GM12878 (cell line): Measurements from ENCODE around the gene LITAF. TPM values are rescaled to one million over a fixed set of nuclear protein-coding genes. Genes with fewer than 3 reads are reported as not detected.

Source experiments
- CHD1 ChIP-seq: IDR thresholded peaks from 2 replicates; pipeline ENCODE4 v1.6.1; 2012; ENCODE audit warnings: low read depth, low read length, improper control_type of control experiment
- CREB1 ChIP-seq: IDR thresholded peaks from 2 replicates; pipeline ENCODE4 v1.6.1; 2012; ENCODE audit warnings: low read depth, mild to moderate bottlenecking, inconsistent platforms
- RBBP5 ChIP-seq: fragments of 200-600 bp; sonication (generic); conservative IDR thresholded peaks from 2 replicates; pipeline ENCODE4 v1.6.1; 2016
- RELA ChIP-seq: fragments of 450-650 bp; IDR thresholded peaks from 2 replicates; pipeline ENCODE4 v1.8.0; 2014; ENCODE audit warnings: borderline replicate concordance; ENCODE audit not compliant: partially characterized antibody
- STAT1 ChIP-seq: fragments of 450-650 bp; conservative IDR thresholded peaks from 2 replicates; pipeline ENCODE4 v1.6.1; 2014; ENCODE audit warnings: antibody characterized with exemption, mild to moderate bottlenecking
- TCF12 ChIP-seq: IDR thresholded peaks from 2 replicates; pipeline ENCODE4 v1.6.1; 2011; ENCODE audit warnings: low read depth, mild to moderate bottlenecking, low read length
- ZZZ3 ChIP-seq: IDR thresholded peaks from 2 replicates; pipeline ENCODE4 v1.6.1; 2011; ENCODE audit warnings: low read depth; ENCODE audit not compliant: control insufficient read depth, insufficient read length
- polyA plus RNA-seq, 11 experiments: library from polyadenylated mRNA; depleted of rRNA in 4 of 11; unstranded in 6 of 11; stranded (reverse) in 5 of 11; fragments of >200 nt; fragmentation: Nextera tagmentation in 4 of 11; fragmentation: Illumina TruSeq in 1 of 11; extraction: Ambion mirVana in 4 of 11; extraction: Trizol in 1 of 11; gene quantifications; 1 replicate in 1 of 11; 2 replicates in 10 of 11; pipeline versions ENCODE4 v1.2.1 to v1.2.3, GENCODE V29; 2011 to 2016; ENCODE audit warnings: inconsistent platforms in 2 of 11, missing spikeins in 2 of 11, low read depth in 1 of 11
- total RNA-seq, 4 experiments: library from RNA; depleted of rRNA in 3 of 4; stranded (reverse); fragments of >200 nt in 3 of 4; fragmentation: Illumina TruSeq in 1 of 4; extraction: Trizol in 1 of 4; gene quantifications; 2 replicates each; pipeline versions ENCODE4 v1.2.1 to v1.2.3, GENCODE V29; 2013 to 2021
- TF ChIP-seq, protein P1 (sequence below): fragments of 450-650 bp; IDR thresholded peaks from 2 replicates; pipeline ENCODE4 v1.6.1; 2017; ENCODE audit warnings: mild to moderate bottlenecking, moderate library complexity
- TF ChIP-seq, protein P2 (sequence below): fragments of 450-650 bp; IDR thresholded peaks from 2 replicates; pipeline ENCODE4 v1.6.1; 2018; ENCODE audit warnings: borderline replicate concordance, mild to moderate bottlenecking; ENCODE audit not compliant: partially characterized antibody

Gene LITAF
- total and polyA plus RNA-seq, 10 of the 15 experiments (the other 5 are each of a cell fraction or from before 2014, with no cell fraction given): 99.2 to 211 (median 147) TPM

DNA sequence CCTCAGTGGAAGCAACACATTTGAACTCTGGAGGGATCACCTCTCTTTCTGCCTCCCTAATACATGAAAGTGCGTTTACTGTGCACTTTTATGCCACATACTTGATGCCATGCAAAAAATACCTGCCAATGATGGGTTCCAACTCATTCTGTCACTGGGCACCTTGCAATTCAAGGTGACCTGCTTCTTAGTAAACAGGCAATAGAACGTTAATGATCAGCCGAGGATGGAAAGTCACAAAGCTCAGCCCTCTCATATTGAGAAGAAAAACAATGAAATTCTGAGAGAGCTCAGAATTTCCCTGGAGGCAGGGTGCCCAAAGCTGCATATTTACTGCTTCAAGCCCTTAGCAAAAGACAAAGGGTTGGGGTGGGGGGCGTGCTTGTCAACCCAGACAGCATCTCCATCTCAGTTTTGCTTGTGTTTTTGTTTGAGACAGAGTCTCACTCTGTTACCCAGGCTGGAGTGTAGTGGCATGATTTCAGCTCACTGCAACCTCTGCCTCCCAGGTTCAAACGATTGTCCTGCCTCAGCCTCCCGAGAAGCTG is 23.2 kb downstream of the LITAF start (continued):
- TF ChIP-seq, protein P1, sequence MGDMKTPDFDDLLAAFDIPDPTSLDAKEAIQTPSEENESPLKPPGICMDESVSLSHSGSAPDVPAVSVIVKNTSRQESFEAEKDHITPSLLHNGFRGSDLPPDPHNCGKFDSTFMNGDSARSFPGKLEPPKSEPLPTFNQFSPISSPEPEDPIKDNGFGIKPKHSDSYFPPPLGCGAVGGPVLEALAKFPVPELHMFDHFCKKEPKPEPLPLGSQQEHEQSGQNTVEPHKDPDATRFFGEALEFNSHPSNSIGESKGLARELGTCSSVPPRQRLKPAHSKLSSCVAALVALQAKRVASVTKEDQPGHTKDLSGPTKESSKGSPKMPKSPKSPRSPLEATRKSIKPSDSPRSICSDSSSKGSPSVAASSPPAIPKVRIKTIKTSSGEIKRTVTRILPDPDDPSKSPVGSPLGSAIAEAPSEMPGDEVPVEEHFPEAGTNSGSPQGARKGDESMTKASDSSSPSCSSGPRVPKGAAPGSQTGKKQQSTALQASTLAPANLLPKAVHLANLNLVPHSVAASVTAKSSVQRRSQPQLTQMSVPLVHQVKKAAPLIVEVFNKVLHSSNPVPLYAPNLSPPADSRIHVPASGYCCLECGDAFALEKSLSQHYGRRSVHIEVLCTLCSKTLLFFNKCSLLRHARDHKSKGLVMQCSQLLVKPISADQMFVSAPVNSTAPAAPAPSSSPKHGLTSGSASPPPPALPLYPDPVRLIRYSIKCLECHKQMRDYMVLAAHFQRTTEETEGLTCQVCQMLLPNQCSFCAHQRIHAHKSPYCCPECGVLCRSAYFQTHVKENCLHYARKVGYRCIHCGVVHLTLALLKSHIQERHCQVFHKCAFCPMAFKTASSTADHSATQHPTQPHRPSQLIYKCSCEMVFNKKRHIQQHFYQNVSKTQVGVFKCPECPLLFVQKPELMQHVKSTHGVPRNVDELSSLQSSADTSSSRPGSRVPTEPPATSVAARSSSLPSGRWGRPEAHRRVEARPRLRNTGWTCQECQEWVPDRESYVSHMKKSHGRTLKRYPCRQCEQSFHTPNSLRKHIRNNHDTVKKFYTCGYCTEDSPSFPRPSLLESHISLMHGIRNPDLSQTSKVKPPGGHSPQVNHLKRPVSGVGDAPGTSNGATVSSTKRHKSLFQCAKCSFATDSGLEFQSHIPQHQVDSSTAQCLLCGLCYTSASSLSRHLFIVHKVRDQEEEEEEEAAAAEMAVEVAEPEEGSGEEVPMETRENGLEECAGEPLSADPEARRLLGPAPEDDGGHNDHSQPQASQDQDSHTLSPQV: no peak
- TF ChIP-seq CHD1: no peak
- TF ChIP-seq STAT1: no peak
- TF ChIP-seq, protein P2, sequence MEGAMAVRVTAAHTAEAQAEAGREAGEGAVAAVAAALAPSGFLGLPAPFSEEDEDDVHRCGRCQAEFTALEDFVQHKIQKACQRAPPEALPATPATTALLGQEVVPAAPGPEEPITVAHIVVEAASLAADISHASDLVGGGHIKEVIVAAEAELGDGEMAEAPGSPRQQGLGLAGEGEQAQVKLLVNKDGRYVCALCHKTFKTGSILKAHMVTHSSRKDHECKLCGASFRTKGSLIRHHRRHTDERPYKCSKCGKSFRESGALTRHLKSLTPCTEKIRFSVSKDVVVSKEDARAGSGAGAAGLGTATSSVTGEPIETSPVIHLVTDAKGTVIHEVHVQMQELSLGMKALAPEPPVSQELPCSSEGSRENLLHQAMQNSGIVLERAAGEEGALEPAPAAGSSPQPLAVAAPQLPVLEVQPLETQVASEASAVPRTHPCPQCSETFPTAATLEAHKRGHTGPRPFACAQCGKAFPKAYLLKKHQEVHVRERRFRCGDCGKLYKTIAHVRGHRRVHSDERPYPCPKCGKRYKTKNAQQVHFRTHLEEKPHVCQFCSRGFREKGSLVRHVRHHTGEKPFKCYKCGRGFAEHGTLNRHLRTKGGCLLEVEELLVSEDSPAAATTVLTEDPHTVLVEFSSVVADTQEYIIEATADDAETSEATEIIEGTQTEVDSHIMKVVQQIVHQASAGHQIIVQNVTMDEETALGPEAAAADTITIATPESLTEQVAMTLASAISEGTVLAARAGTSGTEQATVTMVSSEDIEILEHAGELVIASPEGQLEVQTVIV: no peak
- TF ChIP-seq RELA: no peak
- TF ChIP-seq ZZZ3: no peak
- no peak for TF ChIP-seq RBBP5
- no peak for TF ChIP-seq CREB1
- TF ChIP-seq TCF12: no peak
